Activated CD4-positive, alpha-beta memory T cell treated with anti-CD3 and anti-CD28 coated beads for 36 hours (primary cell): ENCODE data around the gene LGR6. TPM values are rescaled to one million over a fixed set of nuclear protein-coding genes. Genes with fewer than 3 reads are reported as not detected.
"Not testable (repeated sequence)": the region's sequence is repeated elsewhere in the genome, so short reads cannot be mapped to it uniquely, and the experiment has no call there.

Experiments
- CTCF ChIA-PET: fragments of 350-600 bp; sonication (Branson Sonifier 250); formaldehyde crosslinking; loops from one replicate; lab custom pipeline; 2021; ENCODE audit warnings: antibody characterized with exemption, inconsistent platforms; lab: Charles Lee
- POLR2A ChIA-PET: fragments of 350-600 bp; sonication (Branson Sonifier 250); formaldehyde crosslinking; loops from one replicate; lab custom pipeline; 2021; ENCODE audit warnings: antibody characterized with exemption; lab: Charles Lee
- DNase-seq: peaks from one replicate; pipeline ENCODE4 v3.0.0-alpha.2; 2020
- H3K27ac Mint-ChIP-seq: one replicate; pipeline ENCODE4 v1.8.0; 2021; ENCODE audit warnings: mixed read lengths
- H3K27me3 Mint-ChIP-seq: one replicate; pipeline ENCODE4 v1.8.0; 2021; ENCODE audit warnings: mixed read lengths
- H3K36me3 Mint-ChIP-seq: one replicate; pipeline ENCODE4 v1.8.0; 2021; ENCODE audit warnings: mixed read lengths
- H3K4me1 Mint-ChIP-seq: one replicate; pipeline ENCODE4 v1.8.0; 2021; ENCODE audit warnings: low read depth, mixed read lengths
- H3K4me3 Mint-ChIP-seq: one replicate; pipeline ENCODE4 v1.8.0; 2021; ENCODE audit warnings: mild to moderate bottlenecking, mixed read lengths
- H3K9me3 Mint-ChIP-seq: one replicate; pipeline ENCODE4 v1.8.0; 2021; ENCODE audit warnings: mixed read lengths
- intact Hi-C: fragments of 100-400 bp; cut with micrococcal nuclease; formaldehyde crosslinking; loops from one replicate; pipeline ENCODE4 v1.15.1; 2023
- total RNA-seq, 2 experiments: library from RNA; stranded (reverse); gene quantifications; one replicate each; pipeline ENCODE4 v1.2.3, GENCODE V29; 2021

LGR6 gene
- total RNA-seq, 2 experiments from 2014 or later = 0.05 to 0.10 TPM

- H3K4me1 Mint-ChIP-seq = peaks cover 3% of the 10 kb centered on the region
- no peak overlapping the region for H3K4me3 Mint-ChIP-seq
- H3K27me3 Mint-ChIP-seq = peaks cover 17% of the 10 kb centered on the region
- intact Hi-C loops = loop anchor here (10.0 kb wide), 1 partner anchor 525 kb away; the partner anchor contains the start of gene SYT2
- ChIA-PET POLR2A (no interaction called here), CTCF (interaction anchor here (0.6 to 7.1 kb wide), 20 partner anchors 10 to 530 kb away, joined by 3 to 50 read pairs (median 5); partner anchors contain the start of genes PPP1R12B, PTPN7 and UBE2T)
- H3K36me3 Mint-ChIP-seq = no peaks in the 10 kb centered on the region
- DNase-seq = no peak
- H3K9me3 Mint-ChIP-seq = no peaks in the 10 kb centered on the region
- H3K27ac Mint-ChIP-seq = no peak overlapping the region
These were observed 3.5 kb upstream of the LGR6 start for GRCh38 chr1:202189918-202190715.

GRCh38 chr1:202191391-202191790 is 2.2 kb upstream of the LGR6 start:
- peaks cover 25% of the 10 kb centered on the region for H3K27me3 Mint-ChIP-seq
- H3K27ac Mint-ChIP-seq, intact Hi-C loops, H3K36me3 Mint-ChIP-seq, H3K4me3 Mint-ChIP-seq, H3K9me3 Mint-ChIP-seq, H3K4me1 Mint-ChIP-seq, POLR2A ChIA-PET, DNase-seq: not testable (repeated sequence)
- CTCF ChIA-PET = interaction anchor here (2.6 kb wide), 1 partner anchor 527 kb away, joined by 29 read pairs; no protein-coding TSS in a partner anchor

- Mint-ChIP-seq H3K27me3 (peaks cover 25% of the 10 kb centered on the region), H3K36me3 (no peaks in the 10 kb centered on the region), H3K4me1 (peaks cover 3% of the 10 kb centered on the region), H3K27ac (no peak overlapping the region), H3K4me3 (no peak overlapping the region), H3K9me3 (no peaks in the 10 kb centered on the region)
- intact Hi-C loops = loop anchor here (1.0 kb wide), 1 partner anchor 122 kb away; no protein-coding TSS in a partner anchor
- peak; percentile 68 for DNase-seq
- ChIA-PET POLR2A (interaction anchor here (0.7 kb wide), 1 partner anchor 462 kb away, joined by 3 read pairs; no protein-coding TSS in a partner anchor), CTCF (interaction anchor here (0.7 to 2.6 kb wide), 40 partner anchors 8 to 1237 kb away, joined by 3 to 64 read pairs (median 4); partner anchors contain the start of genes PTPN7, SHISA4 and UBE2T)
These were observed 607 bp upstream of the LGR6 start for GRCh38 chr1:202192770-202193613.

GRCh38 chr1:202194328-202194648 is 689 bp downstream of the LGR6 start:
- Mint-ChIP-seq H3K4me1 (peaks cover 11% of the 10 kb centered on the region), H3K27me3 (peaks cover 25% of the 10 kb centered on the region), H3K36me3 (no peaks in the 10 kb centered on the region), H3K9me3 (no peaks in the 10 kb centered on the region), H3K27ac (no peak overlapping the region), H3K4me3 (no peak overlapping the region)
- intact Hi-C loops = no loop called here
- DNase-seq = no peak
- POLR2A ChIA-PET = interaction anchor here (0.7 kb wide), 1 partner anchor 43 kb away, joined by 3 read pairs; no protein-coding TSS in a partner anchor
- CTCF ChIA-PET = interaction anchor here (0.6 to 2.5 kb wide), 5 partner anchors 9 to 120 kb away, joined by 3 to 64 read pairs (median 4); partner anchors contain the start of gene PTPN7

- Mint-ChIP-seq H3K9me3 (no peaks in the 10 kb centered on the region), H3K27me3 (peaks cover 20% of the 10 kb centered on the region), H3K36me3 (no peaks in the 10 kb centered on the region), H3K27ac (no peak overlapping the region), H3K4me1 (peaks cover 15% of the 10 kb centered on the region), H3K4me3 (no peak overlapping the region)
- intact Hi-C loops = no loop called here
- DNase-seq = no peak
- CTCF ChIA-PET = no interaction called here
- POLR2A ChIA-PET = no interaction called here
These were observed 4.2 kb downstream of the LGR6 start for GRCh38 chr1:202197653-202198365.

GRCh38 chr1:202198366-202198724 is 4.7 kb downstream of the LGR6 start:
- no peak overlapping the region for H3K4me3 Mint-ChIP-seq
- H3K36me3 Mint-ChIP-seq = no peaks in the 10 kb centered on the region
- H3K27ac Mint-ChIP-seq = no peak overlapping the region
- peaks cover 14% of the 10 kb centered on the region for H3K4me1 Mint-ChIP-seq
- ChIA-PET POLR2A (no interaction called here), CTCF (no interaction called here)
- intact Hi-C loops = no loop called here
- H3K9me3 Mint-ChIP-seq = no peaks in the 10 kb centered on the region
- no peak for DNase-seq
- H3K27me3 Mint-ChIP-seq = peaks cover 20% of the 10 kb centered on the region

GRCh38 chr1:202199040-202199889 is 5.7 kb downstream of the LGR6 start:
- H3K27ac Mint-ChIP-seq = no peak overlapping the region
- H3K27me3 Mint-ChIP-seq = peaks cover 14% of the 10 kb centered on the region
- peaks cover 11% of the 10 kb centered on the region for H3K4me1 Mint-ChIP-seq
- H3K4me3 Mint-ChIP-seq = no peak overlapping the region
- ChIA-PET POLR2A (no interaction called here), CTCF (interaction anchor here (0.7 to 2.8 kb wide), 5 partner anchors 10 to 117 kb away, joined by 3 to 16 read pairs (median 4); partner anchors contain the start of gene PTPN7)
- H3K9me3 Mint-ChIP-seq = no peaks in the 10 kb centered on the region
- H3K36me3 Mint-ChIP-seq = no peaks in the 10 kb centered on the region
- no peak for DNase-seq
- intact Hi-C loops = no loop called here

- H3K4me1 Mint-ChIP-seq = peaks cover 11% of the 10 kb centered on the region
- H3K27ac Mint-ChIP-seq = no peak overlapping the region
These were observed 6.5 kb downstream of the LGR6 start for GRCh38 chr1:202200112-202200548.

GRCh38 chr1:202200669-202201068 is 7.1 kb downstream of the LGR6 start:
- Mint-ChIP-seq H3K27me3 (peaks cover 4% of the 10 kb centered on the region), H3K4me3 (no peak overlapping the region), H3K27ac (no peak overlapping the region), H3K4me1 (peaks cover 11% of the 10 kb centered on the region), H3K36me3 (no peaks in the 10 kb centered on the region), H3K9me3 (no peaks in the 10 kb centered on the region)
- DNase-seq = no peak
- ChIA-PET POLR2A (no interaction called here), CTCF (interaction anchor here (1.3 to 2.8 kb wide), 3 partner anchors 11 to 115 kb away, joined by 4 to 16 read pairs (median 5); no protein-coding TSS in a partner anchor)
- intact Hi-C loops = no loop called here

More at GRCh38 chr1:202200112-202200548, 6.5 kb downstream of the LGR6 start:
- no peak overlapping the region for H3K4me3 Mint-ChIP-seq
- H3K36me3 Mint-ChIP-seq = no peaks in the 10 kb centered on the region
- intact Hi-C loops = no loop called here
- CTCF ChIA-PET = interaction anchor here (0.7 to 2.8 kb wide), 5 partner anchors 11 to 117 kb away, joined by 3 to 16 read pairs (median 4); partner anchors contain the start of gene PTPN7
- H3K27me3 Mint-ChIP-seq = peaks cover 8% of the 10 kb centered on the region
- H3K9me3 Mint-ChIP-seq = no peaks in the 10 kb centered on the region
- DNase-seq = no peak
- POLR2A ChIA-PET = no interaction called here

GRCh38 chr1:202201266-202201665 is 7.7 kb downstream of the LGR6 start:
- POLR2A ChIA-PET = no interaction called here
- no peak overlapping the region for H3K4me3 Mint-ChIP-seq
- no peak for DNase-seq
- H3K36me3 Mint-ChIP-seq = no peaks in the 10 kb centered on the region
- CTCF ChIA-PET = interaction anchor here (1.3 to 2.8 kb wide), 2 partner anchors 12 to 114 kb away, joined by 5 to 16 read pairs; no protein-coding TSS in a partner anchor
- H3K4me1 Mint-ChIP-seq = peaks cover 11% of the 10 kb centered on the region
- intact Hi-C loops = no loop called here
- H3K27ac Mint-ChIP-seq = no peak overlapping the region
- H3K27me3 Mint-ChIP-seq = no peaks in the 10 kb centered on the region
- H3K9me3 Mint-ChIP-seq = no peaks in the 10 kb centered on the region
